Spleen (tissue), 11 donors: Measurements from ENCODE around the gene NLGN1. TPM values are rescaled to one million over a fixed set of nuclear protein-coding genes. Genes with fewer than 3 reads are reported as not detected.
A peak's percentile ranks its signal among the peaks of the same experiment; 100 is the strongest.

Experiments
- DNase-seq: peaks from one replicate; pipeline ENCODE4 v3.0.0-alpha.2; 2020
- H3K27ac ChIP-seq, 8 donors: fragments of 200-600 bp; sonication (generic) in 7 of 8; 1 replicate in 4 of 8; 2 replicates in 4 of 8; pipeline versions ENCODE4 v1.5.0 to v1.8.0; 2016 to 2021; ENCODE audit warnings: inconsistent platforms in 4 of 8, mild to moderate bottlenecking in 4 of 8, moderate library complexity in 1 of 8
- H3K27me3 ChIP-seq, 7 donors: fragments of 200-600 bp; sonication (generic) in 6 of 7; replicated peaks in 1 of 7; 1 replicate in 4 of 7; 2 replicates in 3 of 7; pipeline versions ENCODE4 v1.5.0 to v1.8.0; 2016 to 2021; ENCODE audit warnings: inconsistent platforms in 3 of 7, mild to moderate bottlenecking in 1 of 7
- H3K36me3 ChIP-seq, 6 donors: fragments of 200-600 bp; sonication (generic) in 5 of 6; 1 replicate in 4 of 6; 2 replicates in 2 of 6; pipeline versions ENCODE4 v1.5.0 to v1.8.0; 2016 to 2021; ENCODE audit warnings: inconsistent platforms in 2 of 6
- H3K4me1 ChIP-seq, 6 donors: fragments of 200-600 bp; sonication (generic) in 5 of 6; 1 replicate in 3 of 6; 2 replicates in 3 of 6; pipeline versions ENCODE4 v1.5.0 to v1.8.0; 2016 to 2021; ENCODE audit warnings: inconsistent platforms in 3 of 6
- H3K4me3 ChIP-seq, 8 donors: fragments of 200-600 bp; sonication (generic) in 7 of 8; 1 replicate in 4 of 8; 2 replicates in 4 of 8; pipeline versions ENCODE4 v1.5.0 to v1.8.0; 2016 to 2021; ENCODE audit warnings: inconsistent platforms in 4 of 8, mild to moderate bottlenecking in 4 of 8, moderate library complexity in 2 of 8
- H3K9me3 ChIP-seq, 8 donors: fragments of 200-600 bp; sonication (generic) in 7 of 8; 1 replicate in 4 of 8; 2 replicates in 4 of 8; pipeline versions ENCODE4 v1.5.0 to v1.8.0; 2016 to 2021; ENCODE audit warnings: inconsistent platforms in 4 of 8
- CTCF ChIP-seq, 11 experiments: fragments of 200-600 bp in 7 of 11; fragments of 450-650 bp in 4 of 11; sonication (generic) in 4 of 11; IDR thresholded peaks in 8 of 11; conservative IDR thresholded peaks in 3 of 11; 1 replicate in 7 of 11; 2 replicates in 4 of 11; pipeline versions ENCODE4 v1.4.0 to v1.8.0; 2016 to 2021; ENCODE audit warnings: antibody characterized with exemption in 11 of 11, inconsistent platforms in 4 of 11, mild to moderate bottlenecking in 1 of 11
- POLR2A ChIP-seq, 3 donors: fragments of 450-650 bp; IDR thresholded peaks; one replicate each; pipeline ENCODE4 v1.5.1; 2017; ENCODE audit warnings: antibody characterized with exemption in 3 of 3, mild to moderate bottlenecking in 1 of 3
- POLR2AphosphoS5 ChIP-seq, 3 donors: sonication (generic); formaldehyde crosslinking; IDR thresholded peaks; one replicate each; pipeline ENCODE4 v1.5.1; 2017; ENCODE audit warnings: antibody characterized with exemption in 3 of 3
- WGBS, 5 donors: extraction: QIAGEN DNeasy Blood & Tissue Kit in 3 of 5; methylation state at CpG; one replicate each; pipeline versions ENCODE4 v1.1.5 to v1.1.7; 2013 to 2018; 5-methylcytosine and 5-hydroxymethylcytosine counted together
- intact Hi-C: fragments of 100-400 bp; cut with DNase I; formaldehyde crosslinking; loops from one replicate; pipeline ENCODE4 v1.15.0; 2023; ENCODE audit warnings: low total_unique reads
- polyA plus RNA-seq, 3 donors: library from polyadenylated mRNA; stranded (reverse); fragments of 200-250 nt; gene quantifications; one replicate each; pipeline ENCODE4 v1.2.1, GENCODE V29; 2013
- total RNA-seq, 7 donors: library from RNA; depleted of rRNA in 3 of 7; stranded (reverse); fragments of >200 nt in 3 of 7; fragmentation: NEBNext Ultra II Directional in 4 of 7; extraction: Animal tissue kit (Norgen Biotek cat#: 25700) in 4 of 7; gene quantifications; one replicate each; pipeline versions ENCODE4 v1.1.0 to v1.2.1, GENCODE V29; 2016 to 2021
- donor health status: healthy with polysubstance abuse.
- donor health status: DM: no; HTN: no; CAD: no; lungs with moderate emphysema.
- donor health status: DM: no; HTN: no; CAD: no.
- donor health status: Bipolar disorder and iron deficiency.
- donor health status: healthy.
- donor health status: DM: no; HTN: no; CAD: no.
- donor health status: DM: yes; HTN: yes; CAD: no.

The NLGN1 gene
- total and polyA plus RNA-seq, 10 donors, result 0.03 to 0.13 (median 0.03) TPM; not detected in 7

- Histone ChIP-seq H3K4me3 (peak overlapping the region; percentile 30 to 77 (median 44)), H3K4me1 (peaks cover 0 to 37% (median 33%) of the 10 kb centered on the region in 6 donors), H3K9me3 (no peaks in the 10 kb centered on the region), H3K27ac (peak overlapping the region in 3 of 8 donors; percentile 23 to 51 (median 30)), H3K27me3 (peaks cover 5 to 89% (median 47%) of the 10 kb centered on the region in 7 donors), H3K36me3 (no peaks in the 10 kb centered on the region)
- TF ChIP-seq POLR2A (IDR thresholded peaks at IDR 0.05) (no peak), POLR2AphosphoS5 (IDR thresholded peaks at IDR 0.05) (peak; percentile 56 to 77 (median 74)), CTCF (IDR thresholded peaks at IDR 0.05 in 8 of 11, conservative IDR thresholded peaks at IDR 0.05 in 3 of 11) (peak in 1 of 11 experiments; percentile 16)
- 0 to 3% (median 1%) methylated on average over 60 to 71 of the region's 71 CpGs for WGBS, 5 donors
- intact Hi-C loops, result no loop called here
- peak; percentile 88 for DNase-seq
Observed at GRCh38 chr3:173395412-173396181, 1.9 kb upstream of the NLGN1 start.

DNA sequence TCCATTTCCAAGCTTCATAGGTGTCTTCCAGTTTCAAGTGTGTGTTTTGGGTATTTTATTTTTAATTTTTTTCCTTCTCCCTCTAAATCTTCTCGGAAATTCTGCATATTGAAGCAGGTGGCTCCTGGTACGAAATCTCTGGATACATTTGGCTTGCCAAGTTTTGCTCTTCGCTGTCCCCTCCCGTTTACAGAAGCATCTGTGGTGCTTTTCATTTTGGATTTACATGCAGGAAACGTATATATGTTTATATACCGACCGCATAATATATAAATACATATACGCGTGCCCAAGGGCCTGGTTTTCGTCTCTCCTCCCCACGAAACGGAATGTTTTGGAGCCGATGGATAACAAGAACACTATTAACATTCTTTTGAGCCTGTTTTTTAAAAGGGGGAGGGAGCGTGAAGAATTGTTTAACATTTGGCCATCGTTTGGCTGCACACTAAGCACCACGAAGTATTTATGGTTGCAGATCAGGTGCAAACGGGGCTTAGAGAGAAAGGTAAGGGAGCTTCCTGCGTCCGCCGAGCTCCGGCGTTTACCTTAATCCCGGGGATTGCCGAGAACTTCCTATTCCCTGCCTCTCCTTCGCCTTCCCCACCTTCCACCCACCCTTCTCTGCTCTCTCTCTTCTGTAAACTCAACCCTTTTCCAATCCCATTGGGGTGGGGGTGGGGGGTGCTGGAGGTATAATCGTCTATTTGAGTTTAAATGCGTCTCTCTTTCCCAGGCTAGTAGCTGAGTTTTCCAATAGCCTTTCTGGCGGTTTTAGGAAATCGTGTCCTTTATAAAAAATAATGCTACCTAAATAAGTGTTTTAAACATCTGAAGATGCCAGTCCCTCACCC lies 1.1 kb upstream of the NLGN1 start:
- no peak for DNase-seq
- no peak overlapping the region for H3K27ac ChIP-seq
- peaks cover 0 to 37% (median 33%) of the 10 kb centered on the region in 6 donors for H3K4me1 ChIP-seq
- no peaks in the 10 kb centered on the region for H3K36me3 ChIP-seq
- intact Hi-C loops, result no loop called here
- WGBS, 5 donors, result 1 to 3% (median 2%) methylated on average over 29 of the region's 29 CpGs
- no peaks in the 10 kb centered on the region for H3K9me3 ChIP-seq
- no peak for TF ChIP-seq CTCF (IDR thresholded peaks at IDR 0.05 in 8 of 11, conservative IDR thresholded peaks at IDR 0.05 in 3 of 11)
- no peak for TF ChIP-seq POLR2AphosphoS5 (IDR thresholded peaks at IDR 0.05)
- TF ChIP-seq POLR2A (IDR thresholded peaks at IDR 0.05), result no peak
- peak overlapping the region; percentile 30 to 77 (median 44) for H3K4me3 ChIP-seq
- peaks cover 5 to 91% (median 47%) of the 10 kb centered on the region in 7 donors for H3K27me3 ChIP-seq

- WGBS, 5 donors, result 10 to 14% (median 12%) methylated on average over 15 of the region's 15 CpGs
- Histone ChIP-seq H3K36me3 (no peaks in the 10 kb centered on the region), H3K27me3 (peaks cover 5 to 91% (median 47%) of the 10 kb centered on the region in 7 donors), H3K27ac (no peak overlapping the region), H3K4me3 (peak overlapping the region in 7 of 8 donors; percentile 4 to 77 (median 38)), H3K4me1 (peaks cover 0 to 37% (median 33%) of the 10 kb centered on the region in 6 donors), H3K9me3 (no peaks in the 10 kb centered on the region)
- TF ChIP-seq POLR2AphosphoS5 (IDR thresholded peaks at IDR 0.05) (no peak), CTCF (IDR thresholded peaks at IDR 0.05 in 8 of 11, conservative IDR thresholded peaks at IDR 0.05 in 3 of 11) (no peak), POLR2A (IDR thresholded peaks at IDR 0.05) (no peak)
- no peak for DNase-seq
- intact Hi-C loops, result no loop called here
Observed at GRCh38 chr3:173398111-173398479, 551 bp downstream of the NLGN1 start.
